CD4-positive, alpha-beta T cell treated with Interleukin-6 for 4 hours (primary cell): ENCODE results near the gene SLC25A13.

Experiments
- DNase-seq: peaks from one replicate; pipeline ENCODE4 v3.0.0-alpha.2; 2020; ENCODE audit warnings: mixed read lengths

The SLC25A13 gene

DNA sequence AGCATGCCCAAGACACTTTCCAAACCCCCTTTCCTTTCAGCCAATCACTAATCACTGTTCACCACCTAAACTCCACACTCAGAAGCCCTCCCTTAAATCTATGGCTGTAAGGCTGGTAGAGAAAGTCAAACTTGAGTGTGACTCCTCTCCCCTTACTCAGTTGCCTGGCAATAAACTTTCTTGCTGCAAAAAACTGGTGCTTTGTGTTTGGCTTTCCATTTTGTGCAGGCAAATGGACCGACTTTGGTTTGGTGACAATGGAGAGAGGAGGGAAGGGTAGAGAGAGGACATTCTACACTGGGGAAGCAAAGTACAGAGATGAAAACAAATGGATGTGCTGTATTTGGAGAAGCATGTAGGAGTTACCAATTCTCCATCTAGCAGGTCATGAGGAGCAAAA is 84.9 kb downstream of the SLC25A13 start:
- no peak for DNase-seq

DNA sequence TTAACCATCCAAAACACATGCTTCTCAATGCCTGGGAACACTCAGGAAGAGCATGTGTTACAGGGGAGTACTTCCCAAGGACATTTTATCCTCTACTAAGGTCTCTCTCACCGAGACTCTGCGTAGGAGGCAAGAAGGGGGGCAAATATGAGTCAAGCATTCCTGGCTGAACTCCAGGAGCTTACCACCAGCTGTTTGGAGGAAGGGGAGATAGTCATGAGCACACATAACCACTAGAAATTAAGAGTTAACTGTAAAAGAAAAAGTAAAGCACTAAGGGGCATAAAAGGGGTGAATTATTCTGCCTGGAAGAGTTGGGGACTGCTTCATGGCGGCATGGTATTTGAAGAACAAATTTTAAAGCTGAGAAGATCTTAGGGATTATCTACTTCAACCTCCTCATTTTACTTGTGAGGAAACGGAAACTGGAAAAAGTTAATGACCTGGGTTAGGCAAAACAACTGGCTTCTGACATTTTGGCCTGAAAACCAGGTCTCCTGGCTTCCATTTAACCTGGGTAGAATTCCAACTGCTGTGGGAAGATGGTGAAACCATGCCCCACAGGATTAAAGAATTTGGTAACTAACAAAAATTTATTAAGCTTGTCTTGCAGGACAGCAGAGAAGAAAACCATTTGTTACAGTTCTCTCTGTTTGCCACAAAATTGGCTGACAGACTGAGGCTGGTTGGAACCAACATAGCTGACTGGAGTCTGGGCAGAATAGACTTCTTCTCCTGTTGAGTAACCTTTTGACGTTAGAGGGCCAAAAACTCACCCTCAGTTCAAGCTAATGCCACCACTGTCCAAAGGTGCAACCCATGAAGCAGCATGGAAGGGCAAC is 85.5 kb downstream of the SLC25A13 start:
- DNase-seq, result no peak

DNA sequence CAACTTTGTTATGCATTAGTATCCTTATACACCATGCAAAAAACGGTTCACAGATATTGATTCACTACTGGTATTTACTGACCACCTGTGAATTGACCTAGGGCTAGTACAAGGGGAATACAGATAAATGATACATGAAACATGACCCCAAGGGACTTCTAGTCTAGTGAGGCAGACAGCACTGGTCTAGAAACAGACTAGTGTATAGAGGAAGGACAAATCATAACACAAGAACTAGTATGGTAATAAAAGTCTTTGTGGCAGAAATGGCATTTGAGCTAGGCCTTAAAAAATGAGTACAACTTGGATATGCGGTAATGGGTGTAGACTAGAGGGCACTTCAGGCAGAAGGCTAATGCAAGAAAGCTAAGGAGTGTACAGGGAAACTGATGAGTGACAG is 86.6 kb downstream of the SLC25A13 start:
- DNase-seq, result no peak

DNA sequence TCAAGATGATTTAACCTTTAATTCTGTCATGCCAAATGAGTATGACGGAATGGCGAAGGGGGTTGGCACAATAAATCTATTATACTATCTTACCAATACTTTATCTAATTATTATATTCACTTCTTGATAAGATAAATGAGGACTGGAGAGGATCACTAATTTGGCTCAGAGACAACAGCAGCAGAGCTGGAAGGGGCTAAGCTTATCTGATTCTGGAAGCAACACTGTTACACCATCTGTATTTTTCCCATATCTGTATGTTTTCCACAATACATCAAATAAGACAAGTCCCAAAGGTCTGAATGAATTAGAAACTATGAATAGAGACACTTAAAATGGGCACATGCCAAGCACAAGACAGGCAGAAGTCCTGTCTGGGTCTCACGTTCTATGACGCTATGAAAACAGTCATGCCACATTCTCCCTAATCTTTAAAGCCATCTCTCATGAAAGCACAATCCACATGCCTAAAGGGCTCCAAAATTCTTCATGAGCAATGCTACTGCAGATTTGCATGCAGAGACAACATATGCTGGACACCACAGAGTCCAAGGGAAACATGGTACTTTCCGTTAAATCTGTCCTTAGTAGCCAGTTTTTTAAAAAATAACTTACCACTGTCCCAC is 88.3 kb downstream of the SLC25A13 start:
- DNase-seq, result no peak

DNA sequence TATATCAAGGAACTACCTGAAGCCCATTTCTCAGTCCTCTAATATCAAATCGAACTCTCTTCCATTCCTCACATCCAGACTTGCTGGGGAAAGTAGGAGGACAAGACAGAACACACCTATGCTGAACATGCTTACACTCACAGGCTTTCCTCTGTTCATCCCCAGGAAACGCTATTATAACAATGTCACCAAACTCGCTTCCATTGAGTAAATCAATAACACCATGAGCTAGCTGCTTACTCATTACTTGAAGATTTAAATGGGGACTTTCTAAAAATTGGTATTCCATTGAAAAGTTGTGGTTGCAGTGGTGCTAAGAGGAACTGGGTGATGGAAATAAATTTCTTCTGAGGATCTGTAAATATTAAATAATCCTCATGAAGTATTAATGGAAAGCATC is 88.8 kb downstream of the SLC25A13 start:
- no peak for DNase-seq

DNA sequence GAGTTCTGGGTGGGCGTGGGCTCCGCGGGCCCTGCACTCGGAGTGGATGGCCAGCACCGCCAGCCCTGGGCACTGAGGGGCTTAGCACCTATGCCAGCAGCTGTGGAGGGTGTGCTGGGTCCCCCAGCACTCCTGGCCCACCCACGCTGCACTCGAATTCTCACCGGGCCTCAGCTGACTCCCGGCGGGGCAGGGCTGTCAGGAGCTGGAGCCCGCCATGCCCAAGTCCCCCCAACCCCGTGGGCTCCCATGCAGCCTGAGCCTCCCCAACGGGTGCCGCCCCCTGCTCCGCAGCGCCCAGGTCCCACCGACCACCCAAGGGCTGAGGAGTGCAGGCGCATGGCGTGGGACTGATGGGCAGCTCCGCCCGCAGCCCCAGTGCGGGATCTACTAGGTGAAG is 93.1 kb downstream of the SLC25A13 start:
- DNase-seq, result no peak

DNA sequence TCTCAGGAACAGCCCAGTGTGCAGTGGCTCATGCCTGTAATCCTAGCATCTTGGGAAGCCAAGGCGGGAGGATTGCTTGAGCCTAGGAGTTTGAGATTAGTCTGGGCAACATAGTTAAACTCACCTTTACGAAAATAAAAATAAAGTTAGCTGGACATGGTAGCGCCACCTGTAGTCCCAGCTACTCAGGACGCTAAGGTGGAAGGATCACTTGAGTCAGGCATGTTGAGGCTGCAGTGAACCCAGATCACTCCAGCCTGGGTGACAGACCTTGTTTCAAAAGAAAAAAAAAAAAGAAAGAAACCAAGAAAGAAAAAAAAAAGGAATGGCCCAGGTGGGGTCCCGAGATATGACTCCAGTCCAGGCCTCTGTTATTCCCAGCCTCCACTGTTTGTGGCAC is 96.6 kb downstream of the SLC25A13 start:
- DNase-seq, result no peak

DNA sequence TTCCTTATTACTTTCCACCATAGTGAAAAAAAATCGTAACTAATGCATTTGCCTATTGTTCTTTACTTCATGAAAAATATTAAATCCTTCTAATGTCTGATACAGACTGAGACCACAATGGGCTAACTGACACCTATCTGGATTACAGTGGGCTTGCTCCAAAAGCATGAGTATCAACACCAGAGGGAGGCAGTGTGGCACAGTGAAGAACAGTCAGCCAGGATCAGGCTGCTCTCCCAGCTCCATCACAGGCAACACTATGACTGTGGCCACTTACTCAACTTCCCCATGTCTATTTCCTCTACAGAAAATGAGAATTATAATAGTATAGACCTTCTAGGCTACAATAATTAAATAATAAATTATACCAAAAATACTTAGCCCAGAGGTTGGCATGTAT is 97.2 kb downstream of the SLC25A13 start:
- DNase-seq, result peak; percentile 4

DNA sequence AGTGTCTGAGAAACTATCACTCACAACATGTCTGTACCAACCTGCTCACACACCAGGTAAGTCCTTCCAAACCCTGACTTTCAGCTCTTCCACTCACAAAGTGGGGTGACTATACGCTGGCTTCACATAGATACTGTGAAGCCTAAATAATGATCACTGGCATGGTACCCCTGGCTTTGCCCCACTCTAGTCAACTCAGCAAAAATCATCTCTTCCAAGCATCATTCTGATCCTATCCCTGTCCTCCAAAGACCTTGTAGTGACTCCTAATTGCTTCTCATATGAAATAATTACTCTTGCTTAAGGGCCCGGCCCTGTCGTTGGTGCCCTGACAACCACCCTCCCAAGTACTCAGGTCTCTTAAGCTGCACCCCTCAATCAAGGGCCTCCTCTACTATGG is 97.8 kb downstream of the SLC25A13 start:
- DNase-seq, result no peak

DNA sequence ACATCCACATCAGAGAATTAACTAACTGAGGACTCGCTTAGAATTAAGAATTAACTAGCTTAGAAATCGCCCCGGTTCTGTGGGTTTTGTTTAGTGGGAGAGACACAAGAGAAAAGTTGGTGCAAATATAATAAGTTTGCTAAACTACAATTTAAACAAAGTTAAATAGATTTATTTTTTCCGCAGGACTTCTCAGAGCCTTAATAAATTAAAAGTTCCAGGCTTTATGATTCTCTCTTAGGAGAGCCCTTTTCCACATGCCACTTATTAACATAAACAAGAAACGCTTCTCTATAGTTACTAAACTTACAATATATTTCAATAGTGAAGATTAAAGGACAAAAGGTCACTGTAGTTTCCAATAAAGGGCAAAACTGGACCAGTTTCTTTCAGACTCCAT is 100.0 kb downstream of the SLC25A13 start:
- DNase-seq, result no peak

DNA sequence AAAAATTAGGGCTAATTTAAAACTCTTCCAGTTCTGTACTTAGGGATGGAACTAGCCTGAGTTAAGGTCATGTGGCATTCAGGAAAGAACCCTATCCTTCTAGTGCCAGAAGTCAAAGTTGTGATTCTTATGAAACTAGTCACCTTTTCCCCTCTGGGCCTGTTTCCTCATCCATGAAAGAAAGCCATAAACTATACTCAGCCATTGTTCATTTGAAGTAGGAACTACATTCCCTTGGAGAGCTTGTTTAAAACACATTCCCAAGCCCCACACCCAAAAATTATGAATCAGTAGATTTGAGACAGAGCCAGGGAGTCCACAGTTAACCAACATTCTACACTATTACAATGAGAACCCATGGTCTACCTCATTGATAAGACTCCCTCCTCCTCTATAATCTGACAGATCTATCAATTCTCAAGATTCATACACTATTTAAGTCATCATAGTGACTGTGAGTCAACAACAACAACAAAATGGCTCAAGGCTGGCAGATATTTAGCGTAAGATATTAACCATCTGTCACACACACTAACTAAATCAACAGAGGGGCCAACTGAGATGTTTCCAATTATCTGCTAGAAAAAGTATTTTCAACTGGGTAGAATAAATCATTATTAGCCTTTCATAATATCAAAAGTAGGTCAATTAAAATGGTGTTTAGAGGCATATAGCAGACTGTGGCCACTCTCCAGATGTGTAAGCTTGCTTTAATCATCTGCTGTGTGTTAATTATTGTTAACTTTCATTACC is 102.3 kb downstream of the SLC25A13 start:
- no peak for DNase-seq

DNA sequence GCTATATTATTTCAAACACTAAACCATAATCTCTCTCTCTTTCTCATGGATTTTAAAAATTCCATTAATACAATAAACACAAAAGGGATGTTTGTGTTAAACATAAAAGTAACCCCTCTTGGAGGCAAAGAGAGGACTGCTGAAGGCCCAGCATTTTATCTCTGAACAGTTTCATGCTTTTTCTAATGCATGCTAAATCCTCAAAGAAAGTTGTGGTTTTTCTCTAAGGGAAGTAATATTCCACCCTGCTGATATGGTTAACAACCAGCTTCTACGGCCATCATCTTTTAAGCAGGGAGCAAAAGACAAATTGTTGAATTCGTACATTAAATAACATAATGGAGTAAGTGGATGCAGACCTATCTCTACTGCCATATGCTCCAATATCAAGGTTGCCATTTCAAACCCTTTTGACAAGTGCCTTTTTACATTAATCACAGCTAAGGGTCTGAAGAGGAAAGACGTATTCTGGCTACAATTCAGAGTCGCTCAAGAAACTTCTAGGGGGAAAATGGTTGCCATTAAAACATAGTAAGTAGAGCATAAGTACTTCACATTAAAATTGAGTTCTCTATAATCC is 103.1 kb downstream of the SLC25A13 start:
- no peak for DNase-seq

DNA sequence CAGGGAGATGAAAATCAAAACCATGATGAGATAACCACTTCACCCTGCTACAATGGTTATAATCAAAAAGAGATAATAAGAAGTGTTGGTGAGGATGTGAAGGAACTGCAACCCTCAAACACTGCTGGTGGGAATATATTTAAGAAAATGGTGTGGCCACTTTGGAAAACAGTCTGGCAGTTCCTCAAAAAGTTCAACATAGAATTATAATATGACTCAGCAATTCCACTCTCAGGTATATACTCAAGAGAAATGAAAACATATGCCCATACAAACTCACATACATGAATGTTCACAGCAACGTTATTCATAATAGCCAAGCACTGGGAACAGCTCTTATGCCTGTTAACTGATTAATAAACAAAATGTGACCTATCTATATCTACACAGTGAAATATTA is 104.8 kb downstream of the SLC25A13 start:
- DNase-seq, result no peak

DNA sequence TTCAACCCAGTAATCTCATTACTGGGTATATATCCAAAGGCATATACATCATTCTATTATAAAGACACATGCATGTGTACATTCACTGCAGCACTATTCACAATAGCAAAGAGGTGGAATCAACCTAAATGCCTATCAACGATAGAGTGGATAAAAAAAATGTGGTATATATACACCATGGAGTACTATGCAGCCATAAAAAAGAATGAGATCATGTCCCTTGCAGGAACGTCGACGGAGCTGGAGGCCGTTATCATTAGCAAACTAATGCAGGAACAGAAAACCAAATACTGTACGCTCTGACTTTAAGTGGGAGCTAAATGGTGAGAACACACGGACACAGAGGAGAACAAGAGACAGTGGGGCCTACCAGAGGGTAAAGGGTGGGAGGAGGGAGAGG is 105.5 kb downstream of the SLC25A13 start:
- DNase-seq, result no peak

DNA sequence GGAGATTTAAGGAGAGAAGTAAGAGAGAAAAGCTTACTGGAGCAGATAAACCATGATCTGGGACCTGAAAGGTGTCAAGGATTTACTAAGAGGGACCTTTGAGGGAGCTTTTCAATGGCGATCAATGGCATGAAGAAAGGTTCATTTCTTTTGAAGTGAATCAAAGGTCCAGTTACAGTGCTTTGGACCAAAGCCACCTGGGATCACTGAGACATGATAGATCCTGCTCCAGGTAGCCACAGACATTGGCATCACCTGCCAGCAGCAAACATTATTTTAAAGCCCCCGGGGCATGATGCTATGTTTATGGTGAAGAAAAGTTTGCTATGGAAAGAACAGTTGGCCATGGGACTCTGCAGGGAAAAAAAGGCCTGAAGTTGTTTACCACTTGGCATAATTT is 109.4 kb downstream of the SLC25A13 start:
- no peak for DNase-seq

DNA sequence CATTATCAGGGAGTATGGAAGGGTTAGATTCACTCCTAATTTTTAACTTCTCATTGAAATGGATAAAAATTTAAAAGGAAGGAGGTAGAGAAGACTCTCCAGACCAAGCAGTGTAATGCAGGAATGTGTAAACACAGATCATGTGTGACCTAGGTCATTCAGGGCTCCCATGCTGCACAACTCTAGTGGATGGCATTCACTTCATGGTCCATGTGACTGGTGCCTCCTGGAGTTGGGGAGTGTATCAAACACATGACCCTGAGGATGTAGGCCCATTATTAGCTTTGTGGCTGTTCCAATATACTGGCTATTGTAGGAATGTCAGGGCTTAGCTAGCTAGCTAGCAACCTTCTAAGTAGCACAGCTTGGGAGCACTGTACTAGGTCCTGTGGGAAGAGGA is 109.9 kb downstream of the SLC25A13 start:
- no peak for DNase-seq

DNA sequence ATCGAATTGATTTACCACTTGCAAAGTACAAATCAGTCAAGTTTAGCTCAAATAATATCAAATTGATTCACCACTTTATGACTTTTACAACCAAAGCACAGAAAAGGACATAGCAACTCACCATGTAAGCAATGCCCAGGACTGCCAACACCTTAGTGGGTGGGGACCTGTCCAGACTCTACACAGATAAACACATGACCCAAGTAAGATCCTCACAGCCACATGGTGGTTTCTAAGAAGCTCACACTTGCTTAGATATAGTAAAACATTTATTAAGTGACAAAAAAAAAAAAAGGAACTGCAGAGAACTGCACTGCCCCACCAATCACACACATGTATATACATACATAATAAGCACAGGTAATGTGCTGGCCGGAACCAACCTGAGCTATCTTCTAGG is 116.2 kb downstream of the SLC25A13 start:
- no peak for DNase-seq

DNA sequence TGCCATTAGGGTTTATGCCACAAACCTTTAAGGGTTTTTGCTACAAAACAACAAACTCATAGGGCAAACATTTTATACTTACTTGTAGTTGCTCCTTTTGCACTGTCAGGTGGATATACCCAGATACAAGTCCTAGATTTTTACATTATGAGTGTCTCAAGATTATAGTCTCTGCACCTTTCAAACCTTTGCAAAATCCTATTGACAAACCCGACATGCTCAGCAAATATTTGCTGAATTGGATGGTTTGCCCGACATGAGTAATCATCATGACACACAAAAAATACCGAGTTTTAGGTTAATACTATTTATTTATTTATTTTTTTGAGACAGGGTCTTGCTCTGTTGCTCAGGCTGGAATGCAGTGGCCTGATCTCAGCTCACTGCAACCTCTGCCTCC is 117.3 kb downstream of the SLC25A13 start:
- DNase-seq, result no peak

DNA sequence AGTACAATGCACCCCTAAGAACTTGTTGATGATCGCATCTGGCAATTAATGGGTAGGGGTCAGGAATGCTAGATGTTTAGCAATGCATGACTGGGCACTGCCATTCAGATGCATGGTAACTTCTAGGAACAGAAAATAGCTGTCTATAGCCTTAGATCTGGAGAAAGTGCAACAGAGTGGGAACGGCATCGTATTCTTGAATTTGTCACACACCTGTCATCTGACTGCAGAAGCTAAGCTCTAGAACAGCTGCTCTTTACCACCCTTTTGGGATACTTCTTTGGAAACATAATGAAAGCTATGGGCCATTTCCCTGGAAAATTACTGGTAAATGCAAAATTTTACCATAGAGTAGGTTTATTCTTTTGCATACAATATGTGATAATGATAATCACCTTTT is 118.1 kb downstream of the SLC25A13 start:
- no peak for DNase-seq

DNA sequence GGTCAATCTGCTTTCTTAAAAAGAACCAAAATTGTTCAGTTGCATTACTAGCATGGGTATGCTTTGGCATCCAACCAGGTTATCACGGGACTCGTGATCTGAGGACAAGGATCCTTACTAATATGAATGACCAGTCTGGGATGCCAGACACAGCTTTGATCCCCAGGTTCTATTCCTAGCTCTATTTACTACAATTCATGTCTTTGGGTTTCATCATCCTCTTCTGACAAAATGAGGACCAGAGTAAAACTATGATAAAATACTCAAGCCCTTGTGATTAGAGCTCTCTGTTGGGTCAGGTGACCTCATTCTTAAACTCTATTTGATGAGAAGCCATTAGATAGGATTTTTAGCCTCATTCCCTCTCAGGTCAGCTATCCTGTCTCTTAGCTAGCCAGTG is 119.8 kb downstream of the SLC25A13 start:
- DNase-seq, result no peak

DNA sequence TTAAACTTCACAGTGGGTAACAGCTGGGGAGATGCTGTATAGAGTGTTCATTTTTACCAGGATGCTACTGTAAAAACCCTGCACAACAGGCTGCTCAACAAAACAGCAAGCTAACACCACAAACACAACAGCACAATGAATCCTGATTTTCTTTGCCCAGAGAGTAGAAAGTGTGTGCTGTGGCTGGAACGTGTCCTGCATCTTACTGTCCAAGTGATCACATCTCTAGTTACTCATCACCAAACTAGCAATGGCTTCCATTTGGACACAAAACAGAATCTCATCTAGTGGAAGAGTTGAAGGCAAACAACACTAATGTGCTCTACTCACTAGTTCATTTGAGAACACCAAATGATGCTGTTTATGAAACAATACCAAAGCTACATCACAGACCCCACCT is 121.2 kb downstream of the SLC25A13 start:
- DNase-seq, result no peak

DNA sequence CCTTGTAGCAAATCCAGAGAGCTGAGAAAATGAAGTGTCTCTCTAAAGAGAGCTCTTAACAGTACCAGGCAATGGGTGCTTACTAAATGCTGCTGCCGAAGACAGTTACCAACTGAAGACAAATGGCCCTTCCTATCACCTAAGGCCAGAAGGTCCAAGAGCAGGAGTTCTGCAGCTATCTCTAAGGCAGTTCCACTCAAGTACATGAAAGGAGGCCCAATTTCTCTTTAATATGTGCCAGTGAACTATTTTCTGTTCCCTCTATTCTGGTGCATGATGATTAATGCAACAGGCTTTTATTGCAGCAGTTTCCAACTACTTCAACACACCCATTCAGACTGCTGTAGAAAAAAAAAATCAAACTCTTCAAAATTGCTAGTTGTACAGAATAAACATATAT is 122.5 kb downstream of the SLC25A13 start:
- DNase-seq, result no peak

DNA sequence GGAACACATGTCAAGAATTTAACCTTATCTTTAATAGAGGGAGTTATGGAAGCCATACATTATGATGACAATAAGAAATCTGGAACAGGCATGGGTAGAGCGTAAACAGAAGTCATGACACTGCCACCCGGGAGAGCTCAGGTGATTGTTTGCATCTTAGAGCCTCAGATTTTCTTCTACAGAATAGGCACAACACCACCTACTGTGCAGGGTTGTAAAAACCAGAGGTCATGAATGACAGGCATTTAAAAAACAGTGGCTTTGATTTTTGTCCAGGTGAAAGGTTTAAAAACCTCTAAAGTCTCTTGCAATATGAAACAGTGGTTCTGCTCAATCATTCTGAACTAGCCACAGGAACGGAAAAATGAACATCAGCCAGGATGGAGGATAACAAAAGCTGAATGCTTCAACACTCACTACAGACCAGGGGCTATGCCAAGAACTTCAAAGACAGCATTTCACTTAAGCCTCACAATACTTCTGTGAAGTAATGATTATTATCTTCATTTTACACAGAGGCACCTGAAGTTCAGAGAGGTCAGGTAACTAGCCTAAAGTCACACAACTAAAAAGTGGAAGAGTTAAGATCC is 123.8 kb downstream of the SLC25A13 start:
- DNase-seq, result no peak
